Hypothalamus (tissue), 51 donors: ENCODE measurements around the gene PCLO.
"Not testable (repeated sequence)": the region's sequence is repeated elsewhere in the genome, so short reads cannot be mapped to it uniquely, and the experiment has no call there.

ENCODE experiments used
- DNase-seq, 51 donors: peaks; one replicate each; lab custom pipeline; 2025; lab: John Stamatoyannopoulos, UW

Gene PCLO

DNA sequence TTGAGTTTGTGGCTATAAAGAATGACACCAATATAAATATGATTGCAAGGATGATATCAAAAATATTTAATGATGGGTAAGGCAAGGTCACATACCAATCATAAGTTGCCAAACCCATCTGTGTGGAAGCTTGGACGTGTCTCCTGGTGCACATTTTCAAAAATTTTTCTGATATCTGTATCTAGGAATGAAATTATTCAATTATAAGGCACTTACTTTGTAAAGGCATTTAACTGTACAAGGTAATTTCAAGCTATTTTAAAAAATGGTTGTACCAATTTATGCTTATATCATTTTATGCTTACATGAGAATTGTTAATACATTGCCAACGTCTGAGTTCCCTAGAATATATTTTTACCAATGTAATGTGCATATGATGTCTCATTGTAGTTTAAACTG lies 412.7 kb downstream of the PCLO start:
- no peak for DNase-seq

DNA sequence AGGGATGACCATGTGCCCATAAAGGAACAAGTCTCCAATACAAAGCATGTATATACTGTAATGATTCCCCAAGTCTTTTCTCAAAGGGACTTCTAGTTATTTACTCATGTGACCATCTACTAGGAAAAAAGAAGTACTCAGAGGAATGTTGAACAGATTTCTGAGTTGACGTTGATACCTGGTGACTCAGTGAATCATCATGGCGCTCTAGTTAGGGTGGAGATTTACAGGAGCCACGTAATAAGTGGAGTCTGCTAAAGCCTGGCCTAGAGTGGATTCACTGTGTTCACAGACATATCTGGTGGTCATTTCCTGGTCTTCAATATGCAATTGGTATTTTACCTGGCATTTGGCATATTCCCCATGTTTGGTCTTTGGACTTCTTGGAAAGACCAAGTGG lies 416.9 kb downstream of the PCLO start:
- DNase-seq, result no peak

DNA sequence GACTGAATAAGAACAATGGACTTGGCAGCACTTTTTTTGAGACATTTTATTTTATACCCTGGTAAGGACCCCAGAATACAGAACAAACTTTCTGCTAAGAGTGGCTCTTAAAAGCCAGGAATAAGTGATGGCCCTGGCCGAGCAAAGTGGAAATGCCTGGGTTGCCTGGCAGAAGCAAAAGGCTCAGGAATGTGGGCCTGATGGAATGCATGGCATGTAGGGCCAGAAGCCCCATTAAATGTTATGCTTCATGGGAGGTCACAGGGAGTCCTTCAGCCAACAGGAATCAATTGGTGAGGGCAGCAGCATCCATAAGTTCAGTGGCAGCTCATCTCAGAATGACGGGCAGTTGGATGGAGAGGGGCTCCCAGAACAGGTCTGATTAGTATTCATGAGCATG lies 417.6 kb downstream of the PCLO start:
- no peak for DNase-seq

DNA sequence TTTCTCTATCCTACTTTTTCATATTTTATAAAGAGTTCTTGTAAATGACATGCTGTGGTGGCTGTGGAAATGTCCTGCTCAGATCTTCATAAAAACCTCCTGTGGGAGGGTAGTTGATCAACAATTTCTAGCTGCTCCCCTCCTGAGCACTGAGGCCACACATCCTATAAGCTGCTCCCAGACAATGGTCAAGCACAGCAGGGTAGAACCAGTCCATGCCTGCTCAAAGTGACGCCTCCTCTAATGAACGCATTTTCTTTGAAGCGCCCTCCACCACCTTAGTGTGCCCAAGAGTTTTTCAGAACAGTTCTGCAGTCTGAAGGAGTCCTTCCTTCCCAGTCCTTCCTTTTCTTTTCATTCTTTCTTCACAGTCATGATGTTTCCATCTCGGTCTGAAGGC lies 420.5 kb downstream of the PCLO start:
- no peak for DNase-seq

DNA sequence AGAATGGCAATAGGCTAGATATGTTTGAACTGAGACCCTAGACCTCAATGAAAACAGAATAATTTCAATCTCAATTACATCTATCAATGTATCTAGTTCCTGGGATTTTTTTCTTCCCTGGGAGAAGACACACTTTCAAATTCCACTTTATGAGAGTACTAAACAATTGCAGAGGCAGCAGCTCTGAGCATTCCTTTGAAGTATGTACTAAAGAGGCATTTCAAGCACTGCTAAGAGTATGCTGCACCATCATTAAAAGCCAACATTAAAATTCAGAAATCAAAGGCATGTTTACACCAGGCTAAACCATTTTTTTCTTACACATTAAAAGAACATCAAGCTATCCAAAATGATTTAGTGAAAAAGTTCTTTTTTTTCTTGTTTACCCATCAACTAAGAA lies 421.2 kb downstream of the PCLO start:
- DNase-seq, result no peak

DNA sequence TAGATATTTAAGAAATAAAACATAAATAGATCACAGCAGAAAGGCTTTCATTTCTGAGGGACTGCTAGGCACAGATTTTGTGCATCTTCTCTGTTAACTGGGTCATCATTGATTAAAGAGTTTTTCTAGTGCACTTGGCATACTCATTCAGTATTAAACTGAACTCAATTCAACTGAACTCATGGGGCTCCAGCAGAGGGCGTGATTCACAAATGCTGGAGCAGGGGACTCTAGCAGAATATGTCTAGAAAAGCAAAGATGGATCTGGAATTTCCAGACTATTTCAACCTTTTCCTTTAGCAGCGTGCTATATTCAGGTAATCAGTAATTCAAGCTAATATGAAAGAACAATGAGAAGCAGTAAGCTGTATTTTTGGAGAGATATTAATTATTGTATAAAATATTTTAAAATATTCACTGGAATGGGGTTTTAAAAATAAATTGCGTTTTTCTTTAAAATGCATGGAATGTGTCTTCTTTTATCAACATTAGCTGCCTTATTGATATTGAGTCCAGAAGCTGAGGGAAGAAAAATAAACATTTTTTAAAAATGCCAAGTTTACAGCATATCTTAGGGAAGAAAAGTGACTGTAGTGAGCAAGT lies 422.3 kb downstream of the PCLO start:
- DNase-seq, result peak in 10 of 51 donors; percentile 1 to 13 (median 4)

DNA sequence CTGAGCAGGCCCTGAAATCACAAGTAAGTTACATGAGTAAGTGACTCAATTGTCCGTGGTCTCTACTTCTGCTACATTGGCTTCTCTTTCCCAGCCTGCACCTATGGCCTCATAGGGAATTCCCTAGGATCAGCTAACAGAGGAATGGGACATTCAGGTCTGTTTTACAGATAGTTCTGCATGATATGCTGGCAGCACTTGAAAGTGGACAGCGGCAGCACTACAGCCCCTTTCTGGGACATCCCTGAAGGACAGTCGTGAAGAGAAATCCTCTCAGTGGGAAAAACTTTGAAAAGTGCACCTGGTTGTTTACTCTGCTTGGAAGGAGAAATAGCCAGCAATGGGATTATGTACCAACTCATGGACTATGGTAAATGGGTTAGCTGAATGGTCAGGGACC lies 426.1 kb downstream of the PCLO start:
- DNase-seq, result no peak

DNA sequence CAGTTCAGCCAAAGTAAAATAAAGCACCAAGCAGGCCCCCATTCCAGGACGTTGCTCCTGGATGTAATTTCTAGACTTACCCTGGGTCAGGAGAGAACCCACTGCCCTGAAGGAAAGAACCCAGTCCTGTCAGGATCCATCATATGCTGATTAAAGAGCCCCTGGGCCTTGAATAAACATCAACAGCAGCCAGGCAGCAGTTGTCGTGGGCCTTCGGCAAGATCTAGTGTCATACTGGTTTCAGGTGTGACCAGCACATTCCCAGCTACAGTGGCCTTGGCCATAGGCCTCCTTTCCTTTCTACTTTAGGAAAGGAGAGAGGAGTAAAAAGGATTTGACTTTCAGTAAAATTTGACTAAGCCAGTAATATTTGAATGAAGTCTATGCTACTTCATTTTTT lies 430.0 kb downstream of the PCLO start:
- no peak for DNase-seq

DNA sequence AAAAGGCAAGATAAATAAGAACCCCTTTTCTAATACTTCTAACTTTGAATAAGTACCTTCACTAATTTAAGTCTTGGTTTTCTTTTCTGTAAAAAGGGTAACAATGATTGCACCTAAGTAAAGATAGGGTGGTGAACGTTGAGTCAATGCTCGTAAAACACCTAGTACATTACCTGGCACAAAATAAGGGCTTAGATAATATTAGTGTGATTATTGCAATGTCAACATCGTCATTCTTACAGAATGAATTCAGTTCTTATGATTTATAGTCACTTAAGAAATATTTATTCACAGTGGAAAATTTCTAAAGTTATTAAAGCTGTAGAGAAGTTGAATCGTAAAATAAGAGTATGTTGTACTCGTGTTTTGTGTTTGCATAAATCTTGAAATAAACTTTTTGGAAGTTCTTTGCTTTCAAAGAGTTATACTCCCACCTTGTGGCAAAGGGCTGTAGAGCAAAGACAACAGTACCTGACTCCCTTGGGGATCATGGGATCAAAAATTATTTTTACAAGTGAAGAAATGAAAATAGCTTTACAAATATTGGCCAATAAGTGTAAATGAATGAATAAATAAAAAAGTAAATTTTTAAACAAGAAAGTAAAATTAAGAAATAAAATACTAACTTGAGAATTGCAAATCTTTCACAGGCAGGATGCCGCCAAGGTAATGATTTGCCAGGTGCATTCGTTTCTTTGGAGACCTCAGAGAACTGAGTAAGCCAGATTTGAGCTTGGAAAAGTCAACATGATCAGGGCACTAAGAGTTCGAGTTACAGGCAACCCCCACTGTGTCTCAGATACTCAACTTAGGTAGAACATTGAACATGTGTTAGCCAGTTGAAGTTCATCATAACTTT lies 433.3 kb downstream of the PCLO start:
- DNase-seq, result peak in 1 of 51 donors; percentile 1

DNA sequence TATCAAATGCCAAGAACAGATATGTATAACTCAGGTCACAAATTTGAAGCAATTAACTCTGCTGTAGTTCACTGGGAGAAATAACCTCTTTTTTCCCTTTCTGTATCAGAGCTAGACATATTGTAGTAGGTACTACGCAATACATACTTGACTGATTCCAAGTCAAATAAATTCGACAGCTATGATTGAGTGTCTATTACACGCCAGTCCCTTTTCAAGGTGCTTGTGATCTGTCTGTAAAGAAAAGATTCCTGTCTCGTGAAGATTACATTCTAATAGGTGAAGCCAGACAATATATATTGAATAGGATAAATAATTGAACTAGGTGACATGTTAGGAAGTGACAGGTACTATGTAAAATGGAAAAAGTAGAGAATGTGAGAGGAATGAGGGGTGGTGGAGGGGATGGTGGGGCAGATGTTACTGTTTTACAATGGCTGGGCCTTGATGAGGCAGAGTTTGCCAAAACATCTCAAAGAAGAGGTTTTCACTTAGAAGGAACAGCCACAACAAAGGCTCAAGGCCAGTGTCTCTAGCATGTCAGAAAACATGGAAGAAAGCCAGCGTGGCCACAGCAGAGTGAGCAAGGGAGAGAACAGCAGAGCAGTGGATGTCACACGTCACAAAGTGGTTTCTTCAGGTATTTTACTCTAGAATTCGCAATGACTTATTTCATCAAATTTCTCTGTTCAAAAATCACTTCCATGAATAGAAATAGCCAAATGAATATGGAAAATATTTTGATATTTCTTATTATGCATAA lies 436.5 kb downstream of the PCLO start:
- no peak for DNase-seq

DNA sequence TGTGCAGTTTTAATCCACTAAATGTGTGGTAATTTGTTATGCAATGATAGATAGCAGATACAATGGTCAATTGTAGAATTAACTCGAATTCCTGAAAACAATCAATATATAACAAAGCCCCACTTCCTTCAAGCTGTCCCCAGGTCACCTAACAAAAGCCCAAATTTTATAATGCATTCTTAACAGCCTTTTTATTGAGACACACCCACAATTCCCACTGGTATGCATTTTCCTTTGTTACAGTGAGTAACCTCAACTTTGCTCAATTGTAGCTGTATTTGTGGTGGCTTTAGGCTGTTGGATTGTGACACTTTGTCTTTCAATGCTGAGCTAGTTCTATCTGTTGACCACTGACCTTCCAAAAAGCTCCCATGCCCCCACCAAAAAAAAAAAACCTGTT lies 439.3 kb downstream of the PCLO start:
- no peak for DNase-seq

DNA sequence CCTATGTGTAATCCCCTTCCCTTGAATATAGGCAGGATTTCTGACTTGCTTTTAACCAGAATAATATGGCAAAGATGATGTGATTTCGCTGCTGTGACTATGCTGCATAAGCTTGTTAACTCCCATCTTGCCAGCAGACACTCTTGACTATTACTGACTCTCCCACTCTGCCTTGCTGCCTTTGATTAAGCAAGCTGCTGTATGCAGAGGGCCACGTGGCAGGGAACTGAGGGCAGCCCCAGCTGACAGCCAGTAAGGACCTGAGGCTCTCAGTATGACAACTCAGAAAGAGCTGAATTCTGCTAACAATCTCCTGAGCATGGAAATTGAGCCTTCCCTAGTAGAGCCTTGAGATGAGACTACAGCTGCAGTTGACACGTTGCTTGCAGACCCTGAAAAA lies 439.7 kb downstream of the PCLO start:
- DNase-seq, result no peak

DNA sequence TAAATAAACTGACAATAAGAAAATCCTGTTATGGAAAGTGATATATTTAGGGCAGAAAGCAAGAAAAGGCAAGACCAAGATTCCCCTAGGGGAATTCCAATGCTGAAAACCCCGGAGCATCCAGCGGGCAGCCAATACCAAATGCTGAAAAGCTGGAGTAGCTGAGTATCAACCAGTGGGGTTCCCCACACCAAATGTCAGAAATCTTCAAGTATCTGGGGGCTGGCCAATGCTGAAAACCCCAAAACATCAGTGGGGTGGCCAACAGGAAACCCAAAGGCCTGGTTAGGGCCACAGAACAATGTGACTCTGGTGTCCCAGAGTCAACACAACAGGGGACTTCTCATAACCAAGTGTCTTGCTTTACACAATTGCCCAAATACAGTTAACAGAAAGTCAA lies 447.3 kb downstream of the PCLO start:
- no peak for DNase-seq

DNA sequence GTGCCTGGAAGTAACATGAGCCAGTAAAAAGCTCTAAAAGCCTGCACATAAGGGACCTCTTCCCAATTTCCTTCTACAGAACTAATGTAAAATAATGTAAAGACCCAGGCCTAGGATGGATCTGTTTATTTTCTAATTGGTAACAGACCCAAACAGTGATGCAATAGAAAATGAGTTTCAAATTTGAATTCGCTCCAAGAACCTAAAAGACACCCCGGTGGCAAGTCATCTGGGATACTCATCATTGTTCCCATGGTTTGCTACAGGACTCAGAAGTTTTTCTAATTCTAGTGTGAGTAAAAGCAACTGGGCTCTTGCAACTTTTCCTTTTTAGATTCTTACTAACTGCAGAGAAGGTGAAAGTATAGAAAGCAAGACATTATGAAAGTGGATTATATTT lies 447.8 kb downstream of the PCLO start:
- no peak for DNase-seq

DNA sequence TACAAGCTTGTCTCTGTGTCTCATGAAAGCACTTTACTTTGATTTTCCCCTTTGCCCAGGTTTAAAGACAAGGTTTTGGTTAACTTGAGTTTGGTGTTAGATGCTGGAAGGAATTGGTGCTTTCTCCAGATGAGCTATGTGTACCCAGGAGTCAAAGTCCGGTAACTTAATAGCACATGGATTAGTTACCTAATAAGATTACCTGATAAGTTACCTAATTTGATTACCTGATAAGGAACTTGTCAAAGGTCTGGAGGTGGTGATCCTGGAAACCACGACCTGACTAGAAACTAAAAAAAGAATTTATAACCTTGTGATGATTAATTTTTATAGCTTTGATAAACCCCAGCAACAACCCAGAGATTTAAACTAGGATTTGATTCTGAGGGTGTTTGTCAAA lies 449.2 kb downstream of the PCLO start:
- DNase-seq, result no peak

DNA sequence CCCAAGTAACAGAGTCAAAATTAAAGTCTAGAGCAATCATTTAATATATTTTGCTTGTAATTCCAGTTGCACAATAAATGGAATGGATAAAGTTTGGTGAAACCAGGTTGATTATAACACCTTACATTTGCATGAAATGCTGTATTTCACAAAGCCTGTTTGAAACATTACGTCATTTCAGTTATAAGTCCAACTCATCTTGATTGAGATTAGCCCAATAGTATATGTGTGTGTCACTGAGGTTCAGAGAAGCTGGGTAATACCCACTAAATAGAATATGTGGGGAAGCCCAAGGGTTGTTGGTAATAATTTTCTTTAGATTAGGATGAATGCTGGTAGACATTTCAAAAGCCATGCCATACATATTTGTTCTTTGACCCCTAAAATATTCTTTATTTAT lies 456.3 kb downstream of the PCLO start:
- not testable (repeated sequence) for DNase-seq

DNA sequence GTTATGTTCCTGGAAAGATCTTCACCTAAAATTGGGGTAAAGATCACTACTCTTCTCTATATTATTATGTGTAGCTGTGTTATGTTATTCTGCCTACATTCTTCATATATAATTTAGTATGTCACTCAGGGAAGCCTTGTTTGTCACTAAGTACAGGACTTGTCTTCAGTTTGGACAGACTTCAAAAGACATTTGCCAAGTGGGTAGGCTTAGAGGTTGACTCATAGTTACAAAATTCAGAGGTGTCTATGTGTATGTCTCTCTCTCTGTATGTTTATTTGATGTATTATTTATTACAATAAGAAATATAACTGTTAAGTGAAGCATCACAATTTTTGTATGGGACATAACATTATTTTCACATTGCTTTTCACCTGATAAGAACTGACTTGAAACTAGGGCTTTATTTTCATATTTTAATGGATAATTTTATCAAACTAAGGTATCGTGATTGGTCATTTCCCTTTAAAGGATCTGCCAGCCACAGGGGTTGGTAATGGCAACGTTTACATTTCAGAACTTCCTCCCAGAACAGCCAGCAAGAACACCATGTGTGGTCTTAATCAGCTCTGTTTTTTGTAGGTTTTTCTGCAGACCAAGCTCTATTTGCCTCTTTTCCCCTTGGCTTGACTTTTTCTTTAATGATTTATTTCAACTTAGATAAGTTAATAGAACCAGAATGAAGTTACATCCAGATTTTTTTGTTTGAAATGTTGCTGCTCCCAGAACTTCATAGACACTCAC lies 457.0 kb downstream of the PCLO start:
- no peak for DNase-seq

DNA sequence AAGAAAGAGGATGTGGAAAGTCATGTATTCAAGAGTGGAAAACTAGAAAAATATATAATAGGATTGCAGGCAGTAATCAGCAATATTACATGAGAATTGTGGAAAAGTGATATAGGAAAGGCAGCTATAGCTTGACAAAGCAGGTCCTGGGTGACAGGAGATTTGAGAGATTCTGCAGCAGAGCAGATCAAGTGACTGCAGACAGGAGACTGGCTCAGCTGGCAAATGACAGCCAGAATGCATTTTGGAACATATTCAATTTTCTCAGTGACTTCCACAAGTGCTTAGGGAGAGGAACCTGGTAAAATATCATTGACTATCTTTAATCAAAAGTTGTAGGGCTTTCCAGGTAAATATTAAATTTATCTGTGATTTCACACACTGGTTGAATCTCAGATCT lies 458.6 kb downstream of the PCLO start:
- no peak for DNase-seq
